ENCODE measurements around the gene GCNT3. TPM values are rescaled to one million over a fixed set of nuclear protein-coding genes. Genes with fewer than 3 reads are reported as not detected.
A peak's percentile ranks its signal among the peaks of the same experiment; 100 is the strongest.

Gene GCNT3
- total and polyA plus RNA-seq, 2 of the 8 experiments (the other 6 are each of a cell fraction or from before 2014, with no cell fraction given) = not detected

DNA sequence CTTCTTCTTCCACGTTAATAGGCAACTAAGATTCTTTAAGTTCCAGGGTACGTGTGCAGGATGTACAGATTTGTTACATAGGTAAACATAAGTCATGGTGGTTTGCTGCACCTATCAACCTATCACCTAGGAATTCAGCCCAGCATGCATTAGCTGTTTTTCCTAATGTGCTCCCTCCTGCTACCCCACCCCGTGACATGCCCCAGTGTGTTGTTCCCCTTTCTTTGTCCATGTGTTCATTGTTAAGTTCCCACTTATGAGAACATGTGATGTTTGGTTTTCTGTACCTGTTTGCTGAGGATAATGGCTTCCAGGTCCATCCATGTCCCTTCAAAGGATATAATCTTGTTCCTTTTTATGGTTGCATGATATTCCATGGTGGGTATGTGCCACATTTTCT is 24.6 kb downstream of the GCNT3 start:
- H4K5ac ChIP-seq (ENCODE audit: insufficient read length, low read depth, low read length) = no peak overlapping the region
- no peak overlapping the region for H4K91ac ChIP-seq (replicated peaks; ENCODE audit: insufficient read length, low read length)
- DNase-seq (ENCODE audit: low read depth in 1 of 2, low spot score in 2 of 2) = peak in 1 of 2 experiments; percentile 10
- no peak overlapping the region for H2BK20ac ChIP-seq (ENCODE audit: low read length)
- H3K56ac ChIP-seq (replicated peaks; ENCODE audit: insufficient read length, low read depth, low read length) = no peak overlapping the region
- no peaks in the 10 kb centered on the region for H3K27me3 ChIP-seq (replicated peaks in 1 of 4; ENCODE audit: control insufficient read depth in 3 of 4, extremely low read depth in 1 of 4, insufficient read depth in 3 of 4, low read length in 3 of 4)
- no peaks in the 10 kb centered on the region for H3K79me1 ChIP-seq (ENCODE audit: low read depth, low read length)
- POLR2A ChIA-PET (ENCODE audit: partially characterized antibody) = no interaction called here
- H3K4me1 ChIP-seq (replicated peaks in 1 of 4; ENCODE audit: control insufficient read depth in 3 of 4, insufficient read depth in 4 of 4, low read length in 3 of 4) = no peaks in the 10 kb centered on the region
- H3K36me3 ChIP-seq (ENCODE audit: control insufficient read depth in 2 of 4, insufficient read depth in 4 of 4, low read length in 3 of 4) = peaks cover 0 to 23% (median 6%) of the 10 kb centered on the region in 4 experiments; a peak in 4 of 8 replicates
- H3K79me2 ChIP-seq (ENCODE audit: control insufficient read depth in 1 of 2, insufficient read depth in 2 of 2, low read length in 2 of 2) = no peaks in the 10 kb centered on the region
- H3K23ac ChIP-seq (ENCODE audit: insufficient read length) = no peak overlapping the region
- no peak overlapping the region for H3K9ac ChIP-seq (replicated peaks in 1 of 4; ENCODE audit: extremely low read depth in 1 of 4, low read depth in 3 of 4, low read length in 3 of 4)
- H2BK15ac ChIP-seq (ENCODE audit: low read length) = no peak overlapping the region
- H2BK5ac ChIP-seq (ENCODE audit: low read depth, low read length) = no peak overlapping the region
- H3K18ac ChIP-seq (ENCODE audit: extremely low read depth, low read length) = no peak overlapping the region
- CTCF ChIA-PET (ENCODE audit: partially characterized antibody) = interaction anchor here (0.7 to 7.4 kb wide), 7 partner anchors 14 to 1884 kb away, joined by 3 to 92 read pairs (median 4); no protein-coding TSS in a partner anchor
- H2BK120ac ChIP-seq (replicated peaks; ENCODE audit: low read depth, low read length) = no peak overlapping the region
- H3K23me2 ChIP-seq (ENCODE audit: low read depth, low read length) = no peaks in the 10 kb centered on the region
- no peak overlapping the region for H2AK5ac ChIP-seq (ENCODE audit: low read depth, low read length)
- H3K4me2 ChIP-seq (ENCODE audit: insufficient read depth in 1 of 2, low read depth in 2 of 2, low read length in 2 of 2) = no peak overlapping the region
- no peak overlapping the region for H3K27ac ChIP-seq (ENCODE audit: low read depth, low read length)
- H3K14ac ChIP-seq (ENCODE audit: insufficient read length) = no peak overlapping the region
- H3K4ac ChIP-seq (replicated peaks; ENCODE audit: insufficient read length, low read depth, low read length) = no peak overlapping the region
- no peak for FAIRE-seq
- no peak overlapping the region for H2BK12ac ChIP-seq (ENCODE audit: low read depth, low read length)
- H4K20me1 ChIP-seq (replicated peaks in 1 of 2; ENCODE audit: control insufficient read depth in 1 of 2, insufficient read depth in 2 of 2, low read length in 2 of 2) = no peaks in the 10 kb centered on the region
- WGBS, 2 experiments (ENCODE audit: extremely low coverage in 1 of 2, insufficient coverage in 1 of 2, insufficient read length in 1 of 2, insufficient replicate concordance in 2 of 2, low coverage in 1 of 2, low lambda C conversion rate in 2 of 2, missing lambda C conversion rate in 1 of 2) = 92% methylated on average over 3 of the region's 3 CpGs; no CpG with 5 or more reads in 1 of the 2 experiments
- H2AFZ ChIP-seq (ENCODE audit: low read length) = no peak overlapping the region
- H4K8ac ChIP-seq (ENCODE audit: extremely low read depth, insufficient read depth, low read length) = no peak overlapping the region
- H3K9me3 ChIP-seq (ENCODE audit: insufficient read depth in 2 of 2, low read depth in 1 of 2, low read length in 1 of 2) = no peaks in the 10 kb centered on the region
- no peak overlapping the region for H3K4me3 ChIP-seq (ENCODE audit: extremely low read depth in 1 of 4, insufficient read depth in 2 of 4, low read depth in 3 of 4, low read length in 4 of 4)
- TF ChIP-seq, protein P1, sequence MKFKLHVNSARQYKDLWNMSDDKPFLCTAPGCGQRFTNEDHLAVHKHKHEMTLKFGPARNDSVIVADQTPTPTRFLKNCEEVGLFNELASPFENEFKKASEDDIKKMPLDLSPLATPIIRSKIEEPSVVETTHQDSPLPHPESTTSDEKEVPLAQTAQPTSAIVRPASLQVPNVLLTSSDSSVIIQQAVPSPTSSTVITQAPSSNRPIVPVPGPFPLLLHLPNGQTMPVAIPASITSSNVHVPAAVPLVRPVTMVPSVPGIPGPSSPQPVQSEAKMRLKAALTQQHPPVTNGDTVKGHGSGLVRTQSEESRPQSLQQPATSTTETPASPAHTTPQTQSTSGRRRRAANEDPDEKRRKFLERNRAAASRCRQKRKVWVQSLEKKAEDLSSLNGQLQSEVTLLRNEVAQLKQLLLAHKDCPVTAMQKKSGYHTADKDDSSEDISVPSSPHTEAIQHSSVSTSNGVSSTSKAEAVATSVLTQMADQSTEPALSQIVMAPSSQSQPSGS (IDR thresholded peaks at IDR 0.05; ENCODE audit: low read length) = no peak
- TF ChIP-seq TBP (IDR thresholded peaks at IDR 0.05; ENCODE audit: low read depth, low read length) = no peak
- TF ChIP-seq GABPA (IDR thresholded peaks at IDR 0.05; ENCODE audit: borderline replicate concordance, insufficient read depth, low read length) = no peak
- no peak for TF ChIP-seq POLR2A (IDR thresholded peaks at IDR 0.05; ENCODE audit: control extremely low read depth in 1 of 2, low read depth in 2 of 2, low read length in 2 of 2)
- TF ChIP-seq, protein P2, sequence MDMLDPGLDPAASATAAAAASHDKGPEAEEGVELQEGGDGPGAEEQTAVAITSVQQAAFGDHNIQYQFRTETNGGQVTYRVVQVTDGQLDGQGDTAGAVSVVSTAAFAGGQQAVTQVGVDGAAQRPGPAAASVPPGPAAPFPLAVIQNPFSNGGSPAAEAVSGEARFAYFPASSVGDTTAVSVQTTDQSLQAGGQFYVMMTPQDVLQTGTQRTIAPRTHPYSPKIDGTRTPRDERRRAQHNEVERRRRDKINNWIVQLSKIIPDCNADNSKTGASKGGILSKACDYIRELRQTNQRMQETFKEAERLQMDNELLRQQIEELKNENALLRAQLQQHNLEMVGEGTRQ (IDR thresholded peaks at IDR 0.05; ENCODE audit: low read length) = no peak
- no peak for TF ChIP-seq SP1 (IDR thresholded peaks at IDR 0.05; ENCODE audit: low read depth, low read length)
- no peak for TF ChIP-seq RAD21 (IDR thresholded peaks at IDR 0.05 in 1 of 2, conservative IDR thresholded peaks at IDR 0.05 in 1 of 2; ENCODE audit: low read depth in 2 of 2, low read length in 2 of 2)
- TF ChIP-seq, protein P3, sequence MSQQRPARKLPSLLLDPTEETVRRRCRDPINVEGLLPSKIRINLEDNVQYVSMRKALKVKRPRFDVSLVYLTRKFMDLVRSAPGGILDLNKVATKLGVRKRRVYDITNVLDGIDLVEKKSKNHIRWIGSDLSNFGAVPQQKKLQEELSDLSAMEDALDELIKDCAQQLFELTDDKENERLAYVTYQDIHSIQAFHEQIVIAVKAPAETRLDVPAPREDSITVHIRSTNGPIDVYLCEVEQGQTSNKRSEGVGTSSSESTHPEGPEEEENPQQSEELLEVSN (IDR thresholded peaks at IDR 0.05) = no peak
- TF ChIP-seq PHF8 (conservative IDR thresholded peaks at IDR 0.05; ENCODE audit: low read depth, low read length) = no peak
- no peak for TF ChIP-seq SIN3A (conservative IDR thresholded peaks at IDR 0.05 in 1 of 2, IDR thresholded peaks at IDR 0.05 in 1 of 2; ENCODE audit: low read depth in 1 of 2, low read length in 2 of 2)
